Neural cell (in vitro differentiated cells): ENCODE measurements around the gene BOD1L2. TPM values are rescaled to one million over a fixed set of nuclear protein-coding genes. Genes with fewer than 3 reads are reported as not detected.

Experiments used
- H2AFZ ChIP-seq: fragments of 200-600, 300-800 bp; sonication (generic), shearing (Covaris generic); 2 replicates; pipeline ENCODE4 v1.6.0; 2014; ENCODE audit warnings: low read depth, mild to moderate bottlenecking, antibody characterized with exemption, low read length, moderate library complexity
- H3F3A ChIP-seq: fragments of 200-600 bp; shearing (Covaris generic); 2 replicates; pipeline ENCODE4 v1.6.1; 2016; ENCODE audit warnings: mild to moderate bottlenecking, moderate library complexity, mixed read lengths, antibody characterized with exemption, low read length; ENCODE audit not compliant: insufficient read depth, poor library complexity, severe bottlenecking
- H3K27ac ChIP-seq: fragments of 200-600, 300-800 bp; sonication (generic), shearing (Covaris generic); 2 replicates; pipeline ENCODE4 v1.5.1; 2014; ENCODE audit warnings: mild to moderate bottlenecking, low read length, moderate library complexity
- H3K27me3 ChIP-seq: fragments of 300-800, 200-600 bp; sonication (generic), shearing (Covaris generic); 2 replicates; pipeline ENCODE4 v1.6.0; 2014; ENCODE audit warnings: mild to moderate bottlenecking, low read depth, low read length, moderate library complexity; ENCODE audit not compliant: insufficient read depth
- H3K36me3 ChIP-seq: fragments of 300-800, 200-600 bp; sonication (generic), shearing (Covaris generic); 2 replicates; pipeline ENCODE4 v1.5.1; 2014; ENCODE audit warnings: mild to moderate bottlenecking, antibody characterized with exemption, low read length, moderate library complexity; ENCODE audit not compliant: insufficient read depth
- H3K4me2 ChIP-seq: fragments of 300-800, 200-600 bp; sonication (generic), shearing (Covaris generic); 2 replicates; pipeline ENCODE4 v1.6.0; 2014; ENCODE audit warnings: mild to moderate bottlenecking, low read length
- H3K4me3 ChIP-seq: fragments of 300-800, 200-600 bp; sonication (generic), shearing (Covaris generic); 2 replicates; pipeline ENCODE4 v1.5.1; 2014; ENCODE audit warnings: mild to moderate bottlenecking, low read length, moderate library complexity
- H3K79me2 ChIP-seq: fragments of 200-600 bp; shearing (Covaris generic); replicated peaks from 2 replicates; pipeline ENCODE4 v1.6.0; 2014; ENCODE audit warnings: mild to moderate bottlenecking, low read length, moderate library complexity; ENCODE audit not compliant: insufficient read depth
- H3K9ac ChIP-seq: fragments of 300-800, 200-600 bp; sonication (generic), shearing (Covaris generic); 2 replicates; pipeline ENCODE4 v1.6.1; 2016; ENCODE audit warnings: mild to moderate bottlenecking, low read length, mixed read lengths
- H3K9me2 ChIP-seq: fragments of 200-600 bp; shearing (Covaris generic); 2 replicates; pipeline ENCODE4 v1.6.1; 2016; ENCODE audit warnings: mild to moderate bottlenecking, low read length, mixed read lengths; ENCODE audit not compliant: insufficient read depth
- H3K9me3 ChIP-seq: fragments of 200-600, 300-800 bp; sonication (generic), shearing (Covaris generic); 2 replicates; pipeline ENCODE4 v1.6.1; 2016; ENCODE audit warnings: mild to moderate bottlenecking, mixed run types, low read length, moderate library complexity, mixed read lengths
- H4K20me1 ChIP-seq: fragments of 200-600 bp; shearing (Covaris generic); 2 replicates; pipeline ENCODE4 v1.6.1; 2016; ENCODE audit warnings: mild to moderate bottlenecking, mixed run types; ENCODE audit not compliant: insufficient read depth
- EP300 ChIP-seq: fragments of 450-650 bp; conservative IDR thresholded peaks from 2 replicates; pipeline ENCODE4 v1.6.1; 2014; ENCODE audit warnings: antibody characterized with exemption, mild to moderate bottlenecking, moderate library complexity; ENCODE audit not compliant: poor library complexity, severe bottlenecking
- EZH2 ChIP-seq: fragments of 200-600, 300-800 bp; shearing (Covaris generic), sonication (generic); IDR thresholded peaks from 2 replicates; pipeline ENCODE4 v1.6.1; 2014; ENCODE audit warnings: antibody characterized with exemption, low read length, borderline replicate concordance, mild to moderate bottlenecking; ENCODE audit not compliant: insufficient read depth, poor library complexity, severe bottlenecking
- MXI1 ChIP-seq: fragments of 450-650 bp; conservative IDR thresholded peaks from 2 replicates; pipeline ENCODE4 v1.6.1; 2014; ENCODE audit warnings: antibody characterized with exemption, mild to moderate bottlenecking; ENCODE audit not compliant: poor library complexity, severe bottlenecking
- POLR2AphosphoS5 ChIP-seq: IDR thresholded peaks from 2 replicates; pipeline ENCODE4 v1.6.1; 2012
- RAD21 ChIP-seq: fragments of 450-650 bp; conservative IDR thresholded peaks from 2 replicates; pipeline ENCODE4 v1.6.1; 2014; ENCODE audit warnings: antibody characterized with exemption, mild to moderate bottlenecking, moderate library complexity
- SMC3 ChIP-seq: fragments of 450-650 bp; conservative IDR thresholded peaks from 2 replicates; pipeline ENCODE4 v1.6.1; 2014; ENCODE audit warnings: antibody characterized with exemption, mild to moderate bottlenecking, moderate library complexity; ENCODE audit not compliant: poor library complexity
- TAF1 ChIP-seq: IDR thresholded peaks from 2 replicates; pipeline ENCODE4 v1.6.1; 2012; ENCODE audit warnings: low read depth
- polyA plus RNA-seq: library from polyadenylated mRNA; depleted of rRNA; stranded (reverse); fragments of >200 nt; gene quantifications from 2 replicates; pipeline ENCODE4 v1.2.3, GENCODE V29; 2014
- TF ChIP-seq, protein P1 (sequence below): IDR thresholded peaks from 2 replicates; pipeline ENCODE4 v1.6.1; 2012; ENCODE audit warnings: borderline replicate concordance
- TF ChIP-seq, protein P2 (sequence below): fragments of 450-650 bp; IDR thresholded peaks from 2 replicates; pipeline ENCODE4 v1.5.1; 2014; ENCODE audit warnings: antibody characterized with exemption, mild to moderate bottlenecking, moderate library complexity; ENCODE audit not compliant: poor library complexity, severe bottlenecking

Gene BOD1L2
- polyA plus RNA-seq, 1 donor from 2014 or later: not detected

DNA sequence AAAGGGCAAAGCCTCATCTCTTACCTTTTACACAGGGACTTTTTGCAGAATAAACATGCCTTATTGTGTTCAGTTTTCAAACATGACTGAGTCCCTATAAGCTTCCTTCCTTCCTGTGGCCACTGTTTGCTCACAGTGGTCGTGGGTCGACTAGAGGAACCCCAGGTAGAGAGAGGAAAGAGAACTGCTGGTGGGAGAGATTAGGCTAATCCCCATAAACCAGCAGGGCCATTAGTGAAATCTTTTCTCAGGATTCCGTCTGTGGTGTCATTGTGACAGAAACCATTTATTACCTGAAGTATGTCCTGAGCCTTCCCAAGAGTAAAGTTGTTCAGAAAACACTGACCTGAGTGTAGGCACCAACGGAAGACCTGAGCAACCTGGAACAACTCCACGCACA is 21.3 kb upstream of the BOD1L2 start:
- no peak overlapping the region for H3K4me3 ChIP-seq
- H3K79me2 ChIP-seq: no peaks in the 10 kb centered on the region
- no peaks in the 10 kb centered on the region for H3K9me3 ChIP-seq
- H2AFZ ChIP-seq: no peak overlapping the region
- no peak overlapping the region for H3K4me2 ChIP-seq
- no peaks in the 10 kb centered on the region for H3K9me2 ChIP-seq
- H3F3A ChIP-seq: no peaks in the 10 kb centered on the region
- H3K27ac ChIP-seq: no peak overlapping the region
- peaks cover 16% of the 10 kb centered on the region for H3K27me3 ChIP-seq
- TF ChIP-seq RAD21 (no peak), EZH2 (no peak), TAF1 (no peak)
- H3K36me3 ChIP-seq: no peaks in the 10 kb centered on the region
- H3K9ac ChIP-seq: no peak overlapping the region
- H4K20me1 ChIP-seq: no peaks in the 10 kb centered on the region

DNA sequence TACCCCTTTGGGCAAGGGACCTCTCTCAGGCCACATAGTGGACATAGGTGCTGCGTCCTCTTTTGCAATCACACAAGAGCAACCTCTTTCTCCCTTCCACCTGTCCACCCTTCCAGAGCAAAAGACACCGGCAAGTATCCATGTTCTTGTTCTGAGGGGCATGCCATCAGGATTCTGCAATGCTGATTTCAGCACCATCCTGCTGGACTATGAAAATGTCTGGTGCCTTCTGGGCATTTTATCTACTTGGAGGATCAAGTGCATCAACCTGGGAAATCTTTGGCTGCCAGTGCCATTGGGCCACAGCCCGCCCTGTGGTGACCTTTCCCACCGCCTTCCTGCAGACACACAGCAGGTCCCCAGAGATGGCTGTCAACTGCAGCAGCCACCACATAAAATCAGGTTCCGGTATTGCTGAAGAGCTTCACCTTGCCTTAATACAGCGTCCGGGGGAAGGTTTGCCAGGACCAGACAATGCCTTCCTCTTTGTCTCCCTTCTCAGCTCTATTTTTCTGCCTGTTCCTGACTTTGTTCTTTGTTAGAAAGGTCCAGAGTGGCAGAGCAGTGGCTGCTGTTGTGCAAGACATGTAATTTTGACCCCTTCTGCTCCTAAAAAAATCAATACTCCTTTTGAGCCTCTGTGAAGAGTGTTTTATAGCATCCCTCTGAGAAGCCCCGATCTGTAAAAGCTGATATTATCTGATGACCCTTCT is 18.5 kb upstream of the BOD1L2 start:
- H3K27ac ChIP-seq: no peak overlapping the region
- H3K79me2 ChIP-seq: no peaks in the 10 kb centered on the region
- H3K36me3 ChIP-seq: no peaks in the 10 kb centered on the region
- H3K9ac ChIP-seq: no peak overlapping the region
- H4K20me1 ChIP-seq: no peaks in the 10 kb centered on the region
- H3K4me3 ChIP-seq: no peak overlapping the region
- TF ChIP-seq, protein P1, sequence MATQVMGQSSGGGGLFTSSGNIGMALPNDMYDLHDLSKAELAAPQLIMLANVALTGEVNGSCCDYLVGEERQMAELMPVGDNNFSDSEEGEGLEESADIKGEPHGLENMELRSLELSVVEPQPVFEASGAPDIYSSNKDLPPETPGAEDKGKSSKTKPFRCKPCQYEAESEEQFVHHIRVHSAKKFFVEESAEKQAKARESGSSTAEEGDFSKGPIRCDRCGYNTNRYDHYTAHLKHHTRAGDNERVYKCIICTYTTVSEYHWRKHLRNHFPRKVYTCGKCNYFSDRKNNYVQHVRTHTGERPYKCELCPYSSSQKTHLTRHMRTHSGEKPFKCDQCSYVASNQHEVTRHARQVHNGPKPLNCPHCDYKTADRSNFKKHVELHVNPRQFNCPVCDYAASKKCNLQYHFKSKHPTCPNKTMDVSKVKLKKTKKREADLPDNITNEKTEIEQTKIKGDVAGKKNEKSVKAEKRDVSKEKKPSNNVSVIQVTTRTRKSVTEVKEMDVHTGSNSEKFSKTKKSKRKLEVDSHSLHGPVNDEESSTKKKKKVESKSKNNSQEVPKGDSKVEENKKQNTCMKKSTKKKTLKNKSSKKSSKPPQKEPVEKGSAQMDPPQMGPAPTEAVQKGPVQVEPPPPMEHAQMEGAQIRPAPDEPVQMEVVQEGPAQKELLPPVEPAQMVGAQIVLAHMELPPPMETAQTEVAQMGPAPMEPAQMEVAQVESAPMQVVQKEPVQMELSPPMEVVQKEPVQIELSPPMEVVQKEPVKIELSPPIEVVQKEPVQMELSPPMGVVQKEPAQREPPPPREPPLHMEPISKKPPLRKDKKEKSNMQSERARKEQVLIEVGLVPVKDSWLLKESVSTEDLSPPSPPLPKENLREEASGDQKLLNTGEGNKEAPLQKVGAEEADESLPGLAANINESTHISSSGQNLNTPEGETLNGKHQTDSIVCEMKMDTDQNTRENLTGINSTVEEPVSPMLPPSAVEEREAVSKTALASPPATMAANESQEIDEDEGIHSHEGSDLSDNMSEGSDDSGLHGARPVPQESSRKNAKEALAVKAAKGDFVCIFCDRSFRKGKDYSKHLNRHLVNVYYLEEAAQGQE: no peak
- TF ChIP-seq EZH2 (no peak), SMC3 (no peak), MXI1 (no peak), TAF1 (no peak), RAD21 (no peak), POLR2AphosphoS5 (no peak), EP300 (no peak)
- TF ChIP-seq, protein P2, sequence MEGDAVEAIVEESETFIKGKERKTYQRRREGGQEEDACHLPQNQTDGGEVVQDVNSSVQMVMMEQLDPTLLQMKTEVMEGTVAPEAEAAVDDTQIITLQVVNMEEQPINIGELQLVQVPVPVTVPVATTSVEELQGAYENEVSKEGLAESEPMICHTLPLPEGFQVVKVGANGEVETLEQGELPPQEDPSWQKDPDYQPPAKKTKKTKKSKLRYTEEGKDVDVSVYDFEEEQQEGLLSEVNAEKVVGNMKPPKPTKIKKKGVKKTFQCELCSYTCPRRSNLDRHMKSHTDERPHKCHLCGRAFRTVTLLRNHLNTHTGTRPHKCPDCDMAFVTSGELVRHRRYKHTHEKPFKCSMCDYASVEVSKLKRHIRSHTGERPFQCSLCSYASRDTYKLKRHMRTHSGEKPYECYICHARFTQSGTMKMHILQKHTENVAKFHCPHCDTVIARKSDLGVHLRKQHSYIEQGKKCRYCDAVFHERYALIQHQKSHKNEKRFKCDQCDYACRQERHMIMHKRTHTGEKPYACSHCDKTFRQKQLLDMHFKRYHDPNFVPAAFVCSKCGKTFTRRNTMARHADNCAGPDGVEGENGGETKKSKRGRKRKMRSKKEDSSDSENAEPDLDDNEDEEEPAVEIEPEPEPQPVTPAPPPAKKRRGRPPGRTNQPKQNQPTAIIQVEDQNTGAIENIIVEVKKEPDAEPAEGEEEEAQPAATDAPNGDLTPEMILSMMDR: no peak
- H3K9me2 ChIP-seq: no peaks in the 10 kb centered on the region
- H2AFZ ChIP-seq: no peak overlapping the region
- no peak overlapping the region for H3K4me2 ChIP-seq
- no peaks in the 10 kb centered on the region for H3K9me3 ChIP-seq
- H3K27me3 ChIP-seq: no peaks in the 10 kb centered on the region
- no peaks in the 10 kb centered on the region for H3F3A ChIP-seq
